ENCODE results near the gene MAFG.

Gene MAFG

GRCh38 chr17:81927152-81927652, 333 bp downstream of the MAFG start:
- TF ChIP-seq ZBTB8A (tag by site-specific recombination; IDR thresholded peaks at IDR 0.05) (0 out of 2 replicates have a peak, but pooled peaks have one; percentile 2), PRDM1 (tag by site-specific recombination; IDR thresholded peaks at IDR 0.05) (no peak), ZNF416 (tag by site-specific recombination; IDR thresholded peaks at IDR 0.05) (no peak), SCRT1 (tag by site-specific recombination; IDR thresholded peaks at IDR 0.05; ENCODE audit: borderline replicate concordance) (no peak), PBX3 (CRISPR knock-in tag; IDR thresholded peaks at IDR 0.05) (no peak), YY1 (tag by site-specific recombination; IDR thresholded peaks at IDR 0.05) (no peak), GLIS2 (tag by site-specific recombination; IDR thresholded peaks at IDR 0.05) (no peak), ZNF677 (tag by site-specific recombination; IDR thresholded peaks at IDR 0.05) (0 out of 2 replicates have a peak, but pooled peaks have one; percentile 26)
- ChIA-PET CTCF (interaction anchor here (0.7 to 1.8 kb wide), 9 partner anchors 9 to 372 kb away, joined by 3 to 12 read pairs (median 5); partner anchors contain the start of gene NOTUM), POLR2A (interaction anchor here (1.0 to 3.2 kb wide), 11 partner anchors 9 to 244 kb away, joined by 3 to 22 read pairs (median 4); partner anchors contain the start of genes ARL16, DCXR, HGS and MRPL12)
- Histone ChIP-seq H3K4me3 (ENCODE audit: low read depth, low read length) (peak overlapping the region; percentile 79), H3K4me1 (ENCODE audit: control insufficient read depth, insufficient read depth, low read length) (peaks cover 3% of the 10 kb centered on the region; the same call in 1 of the 2 replicates), H3K27ac (ENCODE audit: extremely low read depth, low read depth, low read length) (peak overlapping the region; percentile 90), H3K36me3 (ENCODE audit: control insufficient read depth in 2 of 2, insufficient read depth in 1 of 2, low read length in 2 of 2) (peaks cover 0 to 8% of the 10 kb centered on the region in 2 experiments; a peak in 1 of 3 replicates), H3K9me3 (ENCODE audit: control insufficient read depth, insufficient read depth, low read depth, low read length) (no peaks in the 10 kb centered on the region)

GRCh38 chr17:81926451-81927151, 934 bp downstream of the MAFG start:
- Histone ChIP-seq H3K4me3 (ENCODE audit: low read depth, low read length) (peak overlapping the region; percentile 79), H3K27ac (ENCODE audit: extremely low read depth, low read depth, low read length) (peak overlapping the region; percentile 90), H3K36me3 (ENCODE audit: control insufficient read depth in 2 of 2, insufficient read depth in 1 of 2, low read length in 2 of 2) (peaks cover under 1 to 13% of the 10 kb centered on the region in 2 experiments; a peak in 1 of 3 replicates), H3K9me3 (ENCODE audit: control insufficient read depth, insufficient read depth, low read depth, low read length) (no peaks in the 10 kb centered on the region), H3K4me1 (ENCODE audit: control insufficient read depth, insufficient read depth, low read length) (peaks cover 3% of the 10 kb centered on the region; the same call in 1 of the 2 replicates)
- CTCF ChIA-PET = interaction anchor here (0.7 to 1.7 kb wide), 5 partner anchors 9 to 371 kb away, joined by 3 to 11 read pairs (median 3); no protein-coding TSS in a partner anchor
- POLR2A ChIA-PET = interaction anchor here (0.6 to 3.2 kb wide), 12 partner anchors 9 to 243 kb away, joined by 3 to 22 read pairs (median 4); partner anchors contain the start of genes ARL16, DCXR, HGS and PCYT2
- TF ChIP-seq ZNF37A (tag by site-specific recombination; IDR thresholded peaks at IDR 0.05) = no peak
- peak; percentile 79; the same call in 1 of the 2 replicates for TF ChIP-seq ZNF24 (tag by site-specific recombination; IDR thresholded peaks at IDR 0.05)
- TF ChIP-seq ZNF510 (tag by site-specific recombination; IDR thresholded peaks at IDR 0.05; ENCODE audit: insufficient replicate concordance) = no peak
- no peak for TF ChIP-seq ZNF221 (tag by site-specific recombination; IDR thresholded peaks at IDR 0.05; ENCODE audit: borderline replicate concordance)
- no peak for TF ChIP-seq ZFP41 (tag by site-specific recombination; IDR thresholded peaks at IDR 0.05; ENCODE audit: borderline replicate concordance)
- no peak for TF ChIP-seq ZNF837 (tag by site-specific recombination; IDR thresholded peaks at IDR 0.05)
- TF ChIP-seq KLF16 (tag by site-specific recombination; IDR thresholded peaks at IDR 0.05) = peak; percentile 69
- TF ChIP-seq ZNF501 (tag by site-specific recombination; IDR thresholded peaks at IDR 0.05) = no peak
- TF ChIP-seq ZNF18 (tag by site-specific recombination; IDR thresholded peaks at IDR 0.05) = no peak
- peak; percentile 99 for TF ChIP-seq GLIS1 (tag by site-specific recombination; IDR thresholded peaks at IDR 0.05)
- no peak for TF ChIP-seq ZNF169 (tag by site-specific recombination; IDR thresholded peaks at IDR 0.05)
- TF ChIP-seq ZNF416 (tag by site-specific recombination; IDR thresholded peaks at IDR 0.05) = no peak
- TF ChIP-seq ZNF394 (tag by site-specific recombination; IDR thresholded peaks at IDR 0.05; ENCODE audit: borderline replicate concordance) = peak; percentile 51; the same call in 1 of the 2 replicates
- no peak; the same call in 1 of the 2 replicates for TF ChIP-seq ZSCAN23 (tag by site-specific recombination; IDR thresholded peaks at IDR 0.05)
- TF ChIP-seq ZNF114 (tag by site-specific recombination; IDR thresholded peaks at IDR 0.05) = no peak
- no peak for TF ChIP-seq ZNF658 (tag by site-specific recombination; IDR thresholded peaks at IDR 0.05)
- TF ChIP-seq ZNF704 (tag by site-specific recombination; IDR thresholded peaks at IDR 0.05) = no peak
- TF ChIP-seq ZFP37 (tag by site-specific recombination; IDR thresholded peaks at IDR 0.05) = peak; percentile 29; the same call in 1 of the 2 replicates
- TF ChIP-seq ZNF585B (tag by site-specific recombination; IDR thresholded peaks at IDR 0.05) = no peak; the same call in 1 of the 2 replicates
- TF ChIP-seq ZNF391 (tag by site-specific recombination; IDR thresholded peaks at IDR 0.05; ENCODE audit: borderline replicate concordance, low read depth) = 0 out of 2 replicates have a peak, but pooled peaks have one; percentile 27
- peak; percentile 80; the same call in 1 of the 2 replicates for TF ChIP-seq BCL11B (tag by site-specific recombination; IDR thresholded peaks at IDR 0.05; ENCODE audit: low read depth)
- peak; percentile 91 for TF ChIP-seq ZNF335 (tag by site-specific recombination; conservative IDR thresholded peaks at IDR 0.05)
